GM19025 (cell line): Measurements from ENCODE around the gene KLF12.

ENCODE experiments used
- ATAC-seq: cut with Tn5 transposase; IDR thresholded peaks from one replicate; pipeline ENCODE4 v1.9.1; 2021; ENCODE audit warnings: mild to moderate bottlenecking, low read depth, moderate library complexity; ENCODE audit not compliant: unreplicated experiment

The KLF12 gene

GRCh38 chr13:74134221-74134776 is at the start of gene KLF12:
Gene KLF12, minus strand, starts transcription at chr13:74134404.
- ATAC-seq = peak; percentile 47

- ATAC-seq = no peak
These were observed 48.3 kb upstream of the KLF12 start for GRCh38 chr13:74182491-74182890.

- ATAC-seq = no peak
These were observed 40.6 kb upstream of the KLF12 start for GRCh38 chr13:74174810-74175209.

- no peak for ATAC-seq
These were observed 39.6 kb upstream of the KLF12 start for GRCh38 chr13:74173822-74174221.

GRCh38 chr13:74171641-74172040 is 37.4 kb upstream of the KLF12 start:
- no peak for ATAC-seq

- no peak for ATAC-seq
These were observed 35.5 kb upstream of the KLF12 start for GRCh38 chr13:74169676-74170075.

- ATAC-seq = no peak
These were observed 34.1 kb upstream of the KLF12 start for GRCh38 chr13:74168263-74168675.

GRCh38 chr13:74166261-74167004 is 32.2 kb upstream of the KLF12 start:
- no peak for ATAC-seq

GRCh38 chr13:74162782-74163181 is 28.6 kb upstream of the KLF12 start:
- no peak for ATAC-seq

- ATAC-seq = no peak
These were observed 27.9 kb upstream of the KLF12 start for GRCh38 chr13:74162135-74162534.

- ATAC-seq = no peak
These were observed 24.6 kb upstream of the KLF12 start for GRCh38 chr13:74158571-74159352.

- ATAC-seq = no peak
These were observed 23.8 kb upstream of the KLF12 start for GRCh38 chr13:74158028-74158427.

GRCh38 chr13:74154981-74155380 is 20.8 kb upstream of the KLF12 start:
- no peak for ATAC-seq

GRCh38 chr13:74153316-74153715 is 19.1 kb upstream of the KLF12 start:
- no peak for ATAC-seq

- ATAC-seq = no peak
These were observed 17.7 kb upstream of the KLF12 start for GRCh38 chr13:74151859-74152258.

- ATAC-seq = no peak
These were observed 14.1 kb upstream of the KLF12 start for GRCh38 chr13:74148352-74148751.

- ATAC-seq = no peak
These were observed 11.2 kb upstream of the KLF12 start for GRCh38 chr13:74145249-74145975.

- ATAC-seq = no peak
These were observed 10.1 kb upstream of the KLF12 start for GRCh38 chr13:74144269-74144668.

GRCh38 chr13:74142257-74142656 is 8.1 kb upstream of the KLF12 start:
- no peak for ATAC-seq

GRCh38 chr13:74138241-74138640 is 4.0 kb upstream of the KLF12 start:
- no peak for ATAC-seq

GRCh38 chr13:74136084-74136658 is 2.0 kb upstream of the KLF12 start:
- no peak for ATAC-seq
